ENCODE measurements around the gene STIM1. TPM values are rescaled to one million over a fixed set of nuclear protein-coding genes. Genes with fewer than 3 reads are reported as not detected.

STIM1 gene
- total RNA-seq, 1 experiment from 2014 or later, result 18.0 TPM

DNA sequence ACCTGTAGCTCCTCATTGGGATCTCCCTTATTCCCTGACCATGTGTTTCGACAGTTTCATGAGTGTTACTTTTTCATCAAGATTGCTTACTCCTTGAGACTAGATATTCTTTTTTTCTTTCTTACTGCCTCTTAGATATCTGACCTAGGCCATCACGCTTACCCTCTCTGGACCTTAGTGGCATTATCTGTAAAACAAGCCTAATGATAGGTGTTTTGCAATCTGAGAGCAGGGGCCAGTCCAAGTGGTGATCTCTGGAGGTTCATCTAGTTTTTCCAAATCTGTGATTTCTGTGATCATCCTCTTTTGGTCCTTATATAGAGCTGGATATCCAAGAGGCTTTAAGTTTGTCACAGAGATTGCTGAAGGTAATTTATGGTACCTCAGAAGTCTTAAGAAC, 34.5 kb downstream of the STIM1 start (continued):
- TF ChIP-seq, protein P1, sequence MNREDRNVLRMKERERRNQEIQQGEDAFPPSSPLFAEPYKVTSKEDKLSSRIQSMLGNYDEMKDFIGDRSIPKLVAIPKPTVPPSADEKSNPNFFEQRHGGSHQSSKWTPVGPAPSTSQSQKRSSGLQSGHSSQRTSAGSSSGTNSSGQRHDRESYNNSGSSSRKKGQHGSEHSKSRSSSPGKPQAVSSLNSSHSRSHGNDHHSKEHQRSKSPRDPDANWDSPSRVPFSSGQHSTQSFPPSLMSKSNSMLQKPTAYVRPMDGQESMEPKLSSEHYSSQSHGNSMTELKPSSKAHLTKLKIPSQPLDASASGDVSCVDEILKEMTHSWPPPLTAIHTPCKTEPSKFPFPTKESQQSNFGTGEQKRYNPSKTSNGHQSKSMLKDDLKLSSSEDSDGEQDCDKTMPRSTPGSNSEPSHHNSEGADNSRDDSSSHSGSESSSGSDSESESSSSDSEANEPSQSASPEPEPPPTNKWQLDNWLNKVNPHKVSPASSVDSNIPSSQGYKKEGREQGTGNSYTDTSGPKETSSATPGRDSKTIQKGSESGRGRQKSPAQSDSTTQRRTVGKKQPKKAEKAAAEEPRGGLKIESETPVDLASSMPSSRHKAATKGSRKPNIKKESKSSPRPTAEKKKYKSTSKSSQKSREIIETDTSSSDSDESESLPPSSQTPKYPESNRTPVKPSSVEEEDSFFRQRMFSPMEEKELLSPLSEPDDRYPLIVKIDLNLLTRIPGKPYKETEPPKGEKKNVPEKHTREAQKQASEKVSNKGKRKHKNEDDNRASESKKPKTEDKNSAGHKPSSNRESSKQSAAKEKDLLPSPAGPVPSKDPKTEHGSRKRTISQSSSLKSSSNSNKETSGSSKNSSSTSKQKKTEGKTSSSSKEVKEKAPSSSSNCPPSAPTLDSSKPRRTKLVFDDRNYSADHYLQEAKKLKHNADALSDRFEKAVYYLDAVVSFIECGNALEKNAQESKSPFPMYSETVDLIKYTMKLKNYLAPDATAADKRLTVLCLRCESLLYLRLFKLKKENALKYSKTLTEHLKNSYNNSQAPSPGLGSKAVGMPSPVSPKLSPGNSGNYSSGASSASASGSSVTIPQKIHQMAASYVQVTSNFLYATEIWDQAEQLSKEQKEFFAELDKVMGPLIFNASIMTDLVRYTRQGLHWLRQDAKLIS (CRISPR knock-in tag; IDR thresholded peaks at IDR 0.05; ENCODE audit: borderline replicate concordance), result no peak

DNA sequence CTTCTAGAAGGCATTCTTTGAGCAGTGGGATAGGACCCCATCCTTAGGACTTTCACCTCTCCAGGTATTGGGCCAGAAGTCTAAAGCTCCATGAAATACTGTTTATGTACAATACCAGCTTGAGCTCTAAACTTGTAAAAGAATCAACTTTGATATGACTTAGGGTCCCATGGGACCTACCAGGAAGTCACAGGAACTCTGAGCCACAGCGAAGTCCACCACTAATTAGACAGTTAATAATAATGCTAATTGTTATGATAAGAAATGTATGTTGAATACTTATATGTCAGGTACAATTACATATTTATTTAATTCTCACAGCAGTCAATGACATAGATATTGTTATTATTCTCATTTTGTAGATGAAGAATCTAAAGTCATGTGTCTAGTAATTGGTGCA, 35.3 kb downstream of the STIM1 start:
- Mint-ChIP-seq H3K36me3 (no peaks in the 10 kb centered on the region), H3K9me3 (no peaks in the 10 kb centered on the region), H3K4me3 (no peak overlapping the region), H3K4me1 (no peaks in the 10 kb centered on the region), H3K27me3 (ENCODE audit: low read depth) (no peaks in the 10 kb centered on the region), H3K27ac (no peak overlapping the region)
- TF ChIP-seq ZNF138 (CRISPR knock-in tag; conservative IDR thresholded peaks at IDR 0.05) (no peak), EMX1 (CRISPR knock-in tag; IDR thresholded peaks at IDR 0.05) (no peak), ZNF121 (CRISPR knock-in tag; IDR thresholded peaks at IDR 0.05) (no peak), ZNF263 (CRISPR knock-in tag; IDR thresholded peaks at IDR 0.05; ENCODE audit: low read depth) (no peak)
- TF ChIP-seq, protein P2, sequence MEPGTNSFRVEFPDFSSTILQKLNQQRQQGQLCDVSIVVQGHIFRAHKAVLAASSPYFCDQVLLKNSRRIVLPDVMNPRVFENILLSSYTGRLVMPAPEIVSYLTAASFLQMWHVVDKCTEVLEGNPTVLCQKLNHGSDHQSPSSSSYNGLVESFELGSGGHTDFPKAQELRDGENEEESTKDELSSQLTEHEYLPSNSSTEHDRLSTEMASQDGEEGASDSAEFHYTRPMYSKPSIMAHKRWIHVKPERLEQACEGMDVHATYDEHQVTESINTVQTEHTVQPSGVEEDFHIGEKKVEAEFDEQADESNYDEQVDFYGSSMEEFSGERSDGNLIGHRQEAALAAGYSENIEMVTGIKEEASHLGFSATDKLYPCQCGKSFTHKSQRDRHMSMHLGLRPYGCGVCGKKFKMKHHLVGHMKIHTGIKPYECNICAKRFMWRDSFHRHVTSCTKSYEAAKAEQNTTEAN (CRISPR knock-in tag; IDR thresholded peaks at IDR 0.05), result no peak
- TF ChIP-seq, protein P3, sequence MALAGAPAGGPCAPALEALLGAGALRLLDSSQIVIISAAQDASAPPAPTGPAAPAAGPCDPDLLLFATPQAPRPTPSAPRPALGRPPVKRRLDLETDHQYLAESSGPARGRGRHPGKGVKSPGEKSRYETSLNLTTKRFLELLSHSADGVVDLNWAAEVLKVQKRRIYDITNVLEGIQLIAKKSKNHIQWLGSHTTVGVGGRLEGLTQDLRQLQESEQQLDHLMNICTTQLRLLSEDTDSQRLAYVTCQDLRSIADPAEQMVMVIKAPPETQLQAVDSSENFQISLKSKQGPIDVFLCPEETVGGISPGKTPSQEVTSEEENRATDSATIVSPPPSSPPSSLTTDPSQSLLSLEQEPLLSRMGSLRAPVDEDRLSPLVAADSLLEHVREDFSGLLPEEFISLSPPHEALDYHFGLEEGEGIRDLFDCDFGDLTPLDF (CRISPR knock-in tag; IDR thresholded peaks at IDR 0.05), result no peak
- TF ChIP-seq, protein P4, sequence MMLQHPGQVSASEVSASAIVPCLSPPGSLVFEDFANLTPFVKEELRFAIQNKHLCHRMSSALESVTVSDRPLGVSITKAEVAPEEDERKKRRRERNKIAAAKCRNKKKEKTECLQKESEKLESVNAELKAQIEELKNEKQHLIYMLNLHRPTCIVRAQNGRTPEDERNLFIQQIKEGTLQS (CRISPR knock-in tag; conservative IDR thresholded peaks at IDR 0.05), result no peak
- TF ChIP-seq, protein P5, sequence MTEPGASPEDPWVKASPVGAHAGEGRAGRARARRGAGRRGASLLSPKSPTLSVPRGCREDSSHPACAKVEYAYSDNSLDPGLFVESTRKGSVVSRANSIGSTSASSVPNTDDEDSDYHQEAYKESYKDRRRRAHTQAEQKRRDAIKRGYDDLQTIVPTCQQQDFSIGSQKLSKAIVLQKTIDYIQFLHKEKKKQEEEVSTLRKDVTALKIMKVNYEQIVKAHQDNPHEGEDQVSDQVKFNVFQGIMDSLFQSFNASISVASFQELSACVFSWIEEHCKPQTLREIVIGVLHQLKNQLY (CRISPR knock-in tag; IDR thresholded peaks at IDR 0.05), result no peak
- TF ChIP-seq, protein P6, sequence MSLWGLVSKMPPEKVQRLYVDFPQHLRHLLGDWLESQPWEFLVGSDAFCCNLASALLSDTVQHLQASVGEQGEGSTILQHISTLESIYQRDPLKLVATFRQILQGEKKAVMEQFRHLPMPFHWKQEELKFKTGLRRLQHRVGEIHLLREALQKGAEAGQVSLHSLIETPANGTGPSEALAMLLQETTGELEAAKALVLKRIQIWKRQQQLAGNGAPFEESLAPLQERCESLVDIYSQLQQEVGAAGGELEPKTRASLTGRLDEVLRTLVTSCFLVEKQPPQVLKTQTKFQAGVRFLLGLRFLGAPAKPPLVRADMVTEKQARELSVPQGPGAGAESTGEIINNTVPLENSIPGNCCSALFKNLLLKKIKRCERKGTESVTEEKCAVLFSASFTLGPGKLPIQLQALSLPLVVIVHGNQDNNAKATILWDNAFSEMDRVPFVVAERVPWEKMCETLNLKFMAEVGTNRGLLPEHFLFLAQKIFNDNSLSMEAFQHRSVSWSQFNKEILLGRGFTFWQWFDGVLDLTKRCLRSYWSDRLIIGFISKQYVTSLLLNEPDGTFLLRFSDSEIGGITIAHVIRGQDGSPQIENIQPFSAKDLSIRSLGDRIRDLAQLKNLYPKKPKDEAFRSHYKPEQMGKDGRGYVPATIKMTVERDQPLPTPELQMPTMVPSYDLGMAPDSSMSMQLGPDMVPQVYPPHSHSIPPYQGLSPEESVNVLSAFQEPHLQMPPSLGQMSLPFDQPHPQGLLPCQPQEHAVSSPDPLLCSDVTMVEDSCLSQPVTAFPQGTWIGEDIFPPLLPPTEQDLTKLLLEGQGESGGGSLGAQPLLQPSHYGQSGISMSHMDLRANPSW (CRISPR knock-in tag; conservative IDR thresholded peaks at IDR 0.05; ENCODE audit: low read depth), result no peak
- TF ChIP-seq, protein P7, sequence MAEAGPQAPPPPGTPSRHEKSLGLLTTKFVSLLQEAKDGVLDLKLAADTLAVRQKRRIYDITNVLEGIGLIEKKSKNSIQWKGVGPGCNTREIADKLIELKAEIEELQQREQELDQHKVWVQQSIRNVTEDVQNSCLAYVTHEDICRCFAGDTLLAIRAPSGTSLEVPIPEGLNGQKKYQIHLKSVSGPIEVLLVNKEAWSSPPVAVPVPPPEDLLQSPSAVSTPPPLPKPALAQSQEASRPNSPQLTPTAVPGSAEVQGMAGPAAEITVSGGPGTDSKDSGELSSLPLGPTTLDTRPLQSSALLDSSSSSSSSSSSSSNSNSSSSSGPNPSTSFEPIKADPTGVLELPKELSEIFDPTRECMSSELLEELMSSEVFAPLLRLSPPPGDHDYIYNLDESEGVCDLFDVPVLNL (CRISPR knock-in tag; IDR thresholded peaks at IDR 0.05; ENCODE audit: borderline replicate concordance, low read depth), result no peak
- DNase-seq (ENCODE audit: low spot score), result no peak
- no peak for ATAC-seq
- ChIA-PET CTCF (no interaction called here), POLR2A (no interaction called here)

DNA sequence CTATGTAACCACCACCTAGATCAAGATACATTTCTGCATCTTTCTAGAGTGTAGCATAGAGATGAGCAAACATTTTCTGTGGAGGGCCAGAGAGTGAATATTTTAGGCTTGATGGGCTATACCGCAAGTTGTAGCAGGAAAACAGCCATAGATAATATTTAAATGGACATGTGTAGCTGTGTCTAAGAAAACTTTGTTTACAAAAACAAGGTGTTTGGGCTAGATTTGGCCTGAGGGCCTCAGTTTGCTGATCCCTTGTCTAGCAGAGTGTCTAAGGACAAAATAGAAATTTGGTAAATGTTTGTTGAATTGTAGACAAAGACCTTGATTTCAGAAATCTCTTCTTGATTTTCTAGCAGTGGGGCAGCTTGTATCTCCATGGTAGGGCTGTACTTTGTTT, 36.3 kb downstream of the STIM1 start:
- H3K27me3 Mint-ChIP-seq (ENCODE audit: low read depth), result no peaks in the 10 kb centered on the region
- ChIA-PET CTCF (no interaction called here), POLR2A (no interaction called here)
- no peak for ATAC-seq
- no peaks in the 10 kb centered on the region for H3K4me1 Mint-ChIP-seq
- no peak overlapping the region for H3K27ac Mint-ChIP-seq
- H3K4me3 Mint-ChIP-seq, result no peak overlapping the region
- no peaks in the 10 kb centered on the region for H3K9me3 Mint-ChIP-seq
- no peak for DNase-seq (ENCODE audit: low spot score)
- no peaks in the 10 kb centered on the region for H3K36me3 Mint-ChIP-seq
- TF ChIP-seq MXD4 (CRISPR knock-in tag; IDR thresholded peaks at IDR 0.05; ENCODE audit: borderline replicate concordance) (no peak), ZNF671 (CRISPR knock-in tag; IDR thresholded peaks at IDR 0.05) (no peak), OVOL2 (CRISPR knock-in tag; IDR thresholded peaks at IDR 0.05; ENCODE audit: borderline replicate concordance) (no peak), SOX15 (CRISPR knock-in tag; IDR thresholded peaks at IDR 0.05) (no peak), KAT7 (CRISPR knock-in tag; IDR thresholded peaks at IDR 0.05; ENCODE audit: borderline replicate concordance) (no peak)
- TF ChIP-seq, protein P8, sequence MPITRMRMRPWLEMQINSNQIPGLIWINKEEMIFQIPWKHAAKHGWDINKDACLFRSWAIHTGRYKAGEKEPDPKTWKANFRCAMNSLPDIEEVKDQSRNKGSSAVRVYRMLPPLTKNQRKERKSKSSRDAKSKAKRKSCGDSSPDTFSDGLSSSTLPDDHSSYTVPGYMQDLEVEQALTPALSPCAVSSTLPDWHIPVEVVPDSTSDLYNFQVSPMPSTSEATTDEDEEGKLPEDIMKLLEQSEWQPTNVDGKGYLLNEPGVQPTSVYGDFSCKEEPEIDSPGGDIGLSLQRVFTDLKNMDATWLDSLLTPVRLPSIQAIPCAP (CRISPR knock-in tag; IDR thresholded peaks at IDR 0.05), result no peak
- TF ChIP-seq, protein P9, sequence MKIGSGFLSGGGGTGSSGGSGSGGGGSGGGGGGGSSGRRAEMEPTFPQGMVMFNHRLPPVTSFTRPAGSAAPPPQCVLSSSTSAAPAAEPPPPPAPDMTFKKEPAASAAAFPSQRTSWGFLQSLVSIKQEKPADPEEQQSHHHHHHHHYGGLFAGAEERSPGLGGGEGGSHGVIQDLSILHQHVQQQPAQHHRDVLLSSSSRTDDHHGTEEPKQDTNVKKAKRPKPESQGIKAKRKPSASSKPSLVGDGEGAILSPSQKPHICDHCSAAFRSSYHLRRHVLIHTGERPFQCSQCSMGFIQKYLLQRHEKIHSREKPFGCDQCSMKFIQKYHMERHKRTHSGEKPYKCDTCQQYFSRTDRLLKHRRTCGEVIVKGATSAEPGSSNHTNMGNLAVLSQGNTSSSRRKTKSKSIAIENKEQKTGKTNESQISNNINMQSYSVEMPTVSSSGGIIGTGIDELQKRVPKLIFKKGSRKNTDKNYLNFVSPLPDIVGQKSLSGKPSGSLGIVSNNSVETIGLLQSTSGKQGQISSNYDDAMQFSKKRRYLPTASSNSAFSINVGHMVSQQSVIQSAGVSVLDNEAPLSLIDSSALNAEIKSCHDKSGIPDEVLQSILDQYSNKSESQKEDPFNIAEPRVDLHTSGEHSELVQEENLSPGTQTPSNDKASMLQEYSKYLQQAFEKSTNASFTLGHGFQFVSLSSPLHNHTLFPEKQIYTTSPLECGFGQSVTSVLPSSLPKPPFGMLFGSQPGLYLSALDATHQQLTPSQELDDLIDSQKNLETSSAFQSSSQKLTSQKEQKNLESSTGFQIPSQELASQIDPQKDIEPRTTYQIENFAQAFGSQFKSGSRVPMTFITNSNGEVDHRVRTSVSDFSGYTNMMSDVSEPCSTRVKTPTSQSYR (CRISPR knock-in tag; IDR thresholded peaks at IDR 0.05), result no peak

Measured in WTC11 (cell line).